Measurements from ENCODE around the gene CMAS.
"Not testable (repeated sequence)": the region's sequence is repeated elsewhere in the genome, so short reads cannot be mapped to it uniquely, and the experiment has no call there.

CMAS gene

DNA sequence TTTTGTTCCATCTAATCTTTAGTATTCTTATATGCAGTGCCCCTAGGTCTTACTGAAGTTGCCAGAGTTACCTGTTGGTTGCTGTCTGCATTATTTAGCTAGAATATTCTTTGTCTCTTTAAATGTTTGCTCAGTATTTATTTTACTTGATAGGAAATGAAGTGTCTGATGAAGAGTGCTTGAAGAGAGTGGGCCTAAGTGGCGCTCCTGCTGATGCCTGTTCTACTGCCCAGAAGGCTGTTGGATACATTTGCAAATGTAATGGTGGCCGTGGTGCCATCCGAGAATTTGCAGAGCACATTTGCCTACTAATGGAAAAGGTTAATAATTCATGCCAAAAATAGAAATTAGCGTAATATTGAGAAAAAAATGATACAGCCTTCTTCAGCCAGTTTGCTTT, 18.9 kb downstream of the CMAS start:
- DNase-seq (ENCODE audit: low spot score in 2 of 2) = no peak
- no peak overlapping the region for H3K27ac Mint-ChIP-seq
- no peak overlapping the region for H3K4me3 Mint-ChIP-seq
- H3K4me1 Mint-ChIP-seq = no peaks in the 10 kb centered on the region
- no peaks in the 10 kb centered on the region for H3K9me3 Mint-ChIP-seq
- ATAC-seq = no peak
- peaks cover 71% of the 10 kb centered on the region for H3K36me3 Mint-ChIP-seq

DNA sequence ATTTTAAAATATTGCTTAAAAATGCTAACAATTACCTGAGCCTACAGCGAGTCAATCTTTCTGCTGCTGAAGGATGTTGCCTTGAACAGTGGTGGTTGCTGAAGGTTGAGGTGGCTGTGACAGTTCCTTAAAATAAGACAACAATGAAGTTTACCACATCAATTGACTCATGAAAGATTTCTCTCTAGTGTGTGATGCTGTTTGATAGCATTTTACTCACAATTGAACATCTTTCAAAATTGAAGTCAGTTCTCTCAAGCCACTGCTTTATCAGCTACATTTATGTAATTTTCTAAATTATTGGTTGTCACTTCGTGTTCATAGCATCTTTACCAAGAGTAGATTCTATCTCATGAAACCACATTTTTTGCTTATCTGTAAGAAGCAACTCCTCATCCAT, 20.3 kb downstream of the CMAS start:
- ATAC-seq (no peak), DNase-seq (ENCODE audit: low spot score in 2 of 2) (no peak)
- no peak overlapping the region for H3K4me3 Mint-ChIP-seq
- H3K27ac Mint-ChIP-seq = no peak overlapping the region
- H3K9me3 Mint-ChIP-seq = no peaks in the 10 kb centered on the region
- H3K4me1 Mint-ChIP-seq = no peaks in the 10 kb centered on the region
- peaks cover 58% of the 10 kb centered on the region for H3K36me3 Mint-ChIP-seq

DNA sequence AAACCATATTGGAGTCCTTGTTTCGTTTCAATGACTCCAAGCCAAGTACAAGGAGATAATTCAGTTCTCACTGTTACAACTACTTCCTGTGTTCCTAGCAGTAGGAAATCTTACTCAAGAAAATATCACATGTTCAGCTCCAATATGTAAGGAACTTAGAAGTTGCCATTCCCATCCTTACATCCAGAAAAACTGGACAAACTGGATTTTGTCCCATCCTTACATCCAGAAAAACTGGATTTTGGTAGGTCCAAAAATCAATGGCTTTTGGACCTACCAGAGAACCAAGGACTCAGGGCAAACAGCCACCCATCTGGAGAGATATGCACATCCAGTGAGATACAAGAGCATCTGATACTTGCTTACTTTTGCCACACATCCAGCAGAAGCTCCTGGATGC, 23.8 kb downstream of the CMAS start:
- Mint-ChIP-seq H3K9me3 (no peaks in the 10 kb centered on the region), H3K27ac (no peak overlapping the region), H3K36me3 (peaks cover 23% of the 10 kb centered on the region), H3K4me1 (no peaks in the 10 kb centered on the region), H3K4me3 (no peak overlapping the region)
- no peak for DNase-seq (ENCODE audit: low spot score in 2 of 2)
- ATAC-seq = no peak

- ATAC-seq (no peak), DNase-seq (ENCODE audit: low spot score in 2 of 2) (no peak)
- no peak overlapping the region for H3K27ac Mint-ChIP-seq
- no peak overlapping the region for H3K4me3 Mint-ChIP-seq
- no peaks in the 10 kb centered on the region for H3K36me3 Mint-ChIP-seq
- H3K4me1 Mint-ChIP-seq = no peaks in the 10 kb centered on the region
- H3K9me3 Mint-ChIP-seq = no peaks in the 10 kb centered on the region
These were observed 36.2 kb downstream of the CMAS start for GRCh38 chr12:22082190-22082701.

GRCh38 chr12:22083167-22083566, 37.1 kb downstream of the CMAS start:
- no peak for DNase-seq (ENCODE audit: low spot score in 2 of 2)
- H3K9me3 Mint-ChIP-seq = no peaks in the 10 kb centered on the region
- H3K36me3 Mint-ChIP-seq = no peaks in the 10 kb centered on the region
- H3K4me3 Mint-ChIP-seq = no peak overlapping the region
- ATAC-seq = no peak
- no peak overlapping the region for H3K27ac Mint-ChIP-seq
- H3K4me1 Mint-ChIP-seq = no peaks in the 10 kb centered on the region

DNA sequence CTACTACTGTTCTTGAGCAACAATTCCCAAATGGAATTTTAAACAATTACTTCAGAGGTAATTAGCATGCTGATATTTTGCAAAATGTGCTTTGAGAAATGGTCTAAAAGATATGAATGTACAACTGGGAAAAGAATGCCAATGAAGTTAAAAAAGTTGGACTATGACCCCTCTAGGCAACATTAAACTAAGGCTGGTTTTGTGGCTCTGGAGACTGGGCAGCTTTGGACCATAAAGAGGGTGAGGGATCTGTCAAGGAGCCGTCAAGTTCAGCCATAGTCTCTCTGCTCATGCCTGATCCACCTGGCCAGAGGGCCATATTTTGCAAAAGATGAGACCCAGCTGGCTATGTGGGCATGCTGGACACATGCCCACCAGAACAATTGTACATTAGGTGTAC, 38.8 kb downstream of the CMAS start:
- H3K27ac Mint-ChIP-seq = no peak overlapping the region
- H3K36me3 Mint-ChIP-seq = no peaks in the 10 kb centered on the region
- no peak for ATAC-seq
- H3K4me3 Mint-ChIP-seq = no peak overlapping the region
- no peaks in the 10 kb centered on the region for H3K9me3 Mint-ChIP-seq
- no peak for DNase-seq (ENCODE audit: low spot score in 2 of 2)
- H3K4me1 Mint-ChIP-seq = no peaks in the 10 kb centered on the region

GRCh38 chr12:22088886-22089285, 42.9 kb downstream of the CMAS start:
- Mint-ChIP-seq H3K36me3 (no peaks in the 10 kb centered on the region), H3K4me1 (no peaks in the 10 kb centered on the region), H3K27ac (no peak overlapping the region), H3K9me3 (no peaks in the 10 kb centered on the region), H3K4me3 (no peak overlapping the region)
- no peak for DNase-seq (ENCODE audit: low spot score in 2 of 2)
- ATAC-seq = no peak

DNA sequence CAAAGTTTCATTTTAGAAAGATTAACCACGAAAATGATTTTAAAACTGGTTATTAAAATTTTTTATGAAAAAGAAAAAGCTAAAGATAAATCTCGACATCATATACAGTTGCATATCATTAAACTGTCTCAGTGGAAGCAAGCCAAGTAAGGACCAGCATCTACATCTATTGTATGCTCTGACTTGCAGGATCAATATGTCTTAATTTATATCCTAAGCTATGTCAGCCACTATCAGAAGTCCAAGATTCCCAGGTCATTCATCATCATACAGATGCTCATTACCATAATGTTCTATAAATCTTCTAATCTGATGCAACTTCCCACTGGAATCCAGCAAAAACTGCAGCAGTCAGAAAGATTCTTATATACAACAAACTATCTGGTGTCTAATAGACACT, 43.5 kb downstream of the CMAS start:
- Mint-ChIP-seq H3K4me3 (no peak overlapping the region), H3K9me3 (no peaks in the 10 kb centered on the region), H3K4me1 (no peaks in the 10 kb centered on the region), H3K27ac (no peak overlapping the region), H3K36me3 (no peaks in the 10 kb centered on the region)
- DNase-seq (ENCODE audit: low spot score in 2 of 2) (no peak), ATAC-seq (no peak)

GRCh38 chr12:22099062-22099461, 53.0 kb downstream of the CMAS start:
- not testable (repeated sequence) for H3K36me3 Mint-ChIP-seq; H3K4me3 Mint-ChIP-seq; H3K27ac Mint-ChIP-seq; DNase-seq (ENCODE audit: low spot score in 2 of 2); H3K4me1 Mint-ChIP-seq; ATAC-seq; H3K9me3 Mint-ChIP-seq

DNA sequence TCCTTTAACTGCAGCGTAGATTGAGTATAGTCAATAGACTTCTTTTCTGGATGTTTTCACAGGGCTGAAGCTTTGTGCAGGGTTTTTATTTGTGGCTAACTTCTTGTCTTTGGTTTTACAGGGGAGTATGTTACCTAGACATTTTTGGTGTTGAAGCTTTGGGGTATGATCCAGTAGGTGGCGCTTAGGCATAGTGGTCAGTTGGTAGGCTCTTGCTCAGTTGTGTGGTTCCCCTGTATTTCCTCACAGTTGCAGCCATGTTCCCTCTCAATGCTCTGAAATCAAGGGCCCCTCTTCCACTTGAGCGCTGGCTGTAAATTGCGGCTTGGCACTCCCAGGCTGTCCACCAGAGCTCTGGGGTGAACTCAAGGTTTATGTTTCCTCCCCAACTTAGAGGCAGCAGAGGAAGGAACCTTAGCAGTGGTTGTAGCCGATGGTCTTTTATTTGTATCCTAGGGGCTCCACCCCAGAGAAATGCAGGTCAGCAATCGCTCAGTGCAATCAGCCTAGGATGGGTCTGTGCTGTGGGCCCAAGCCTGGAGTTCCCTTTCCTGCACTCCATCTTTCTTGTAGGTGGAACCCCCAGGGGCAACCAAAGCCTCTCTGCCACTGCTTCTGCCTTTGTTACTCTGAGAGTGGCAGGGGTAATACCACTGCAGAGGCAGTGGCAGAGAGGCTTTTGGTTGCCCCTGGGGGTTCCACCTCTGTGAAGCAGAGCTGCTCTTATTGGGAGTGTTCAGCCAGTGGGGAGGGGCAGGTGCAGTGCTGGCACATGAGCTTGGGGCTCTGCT, 55.1 kb downstream of the CMAS start:
- ATAC-seq (peak; percentile 75), DNase-seq (ENCODE audit: low spot score in 2 of 2) (no peak)
- H3K9me3 Mint-ChIP-seq = no peaks in the 10 kb centered on the region
- no peak overlapping the region for H3K27ac Mint-ChIP-seq
- no peaks in the 10 kb centered on the region for H3K36me3 Mint-ChIP-seq
- H3K4me1 Mint-ChIP-seq = no peaks in the 10 kb centered on the region
- H3K4me3 Mint-ChIP-seq = no peak overlapping the region

DNA sequence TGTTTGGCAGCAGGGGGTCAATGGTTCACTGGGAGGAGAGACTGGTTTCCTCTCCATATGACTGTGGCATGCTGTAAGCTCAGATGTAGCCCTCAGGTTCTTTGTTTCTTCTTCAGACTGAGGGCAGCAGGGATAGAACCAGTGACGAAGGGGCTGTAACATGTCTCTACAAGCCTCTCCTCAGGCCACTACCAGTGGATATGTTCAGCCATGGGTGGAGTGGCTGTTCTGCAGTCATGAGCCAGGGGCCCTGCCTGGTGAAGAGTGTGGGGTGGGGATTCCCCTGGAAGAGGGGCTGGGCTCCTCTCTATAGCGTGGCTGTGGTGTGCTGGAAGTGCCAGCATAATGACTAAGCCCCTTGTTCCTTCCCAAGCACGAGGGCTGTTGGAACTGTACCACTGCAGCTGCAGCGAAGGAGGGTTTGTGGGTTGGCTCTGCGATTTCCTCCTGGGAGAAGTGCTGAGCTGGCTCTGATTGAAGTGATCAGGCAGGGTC, 55.8 kb downstream of the CMAS start:
- DNase-seq (ENCODE audit: low spot score in 2 of 2) (no peak), ATAC-seq (peak; percentile 51)
- no peak overlapping the region for H3K4me3 Mint-ChIP-seq
- H3K36me3 Mint-ChIP-seq = no peaks in the 10 kb centered on the region
- no peaks in the 10 kb centered on the region for H3K9me3 Mint-ChIP-seq
- no peaks in the 10 kb centered on the region for H3K4me1 Mint-ChIP-seq
- H3K27ac Mint-ChIP-seq = no peak overlapping the region

DNA sequence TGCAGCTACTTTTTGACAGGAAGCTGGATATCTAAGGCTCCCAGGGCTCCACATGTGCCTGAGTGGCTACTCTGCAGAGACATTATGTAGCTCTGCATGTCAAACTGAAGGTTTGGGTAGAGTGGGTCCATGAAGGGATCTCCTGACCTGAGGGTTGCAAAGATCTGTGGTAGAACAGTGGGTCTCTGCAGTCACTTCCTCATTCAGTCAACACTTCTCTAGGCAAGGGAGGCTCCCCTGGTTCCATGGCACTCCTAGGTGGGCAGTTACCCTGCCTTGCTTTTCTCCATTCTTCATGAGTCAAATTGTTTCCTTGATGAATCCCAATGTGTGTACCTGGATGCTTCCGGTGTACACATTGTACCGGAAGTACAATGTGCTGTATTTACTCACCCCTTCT, 57.4 kb downstream of the CMAS start:
- Mint-ChIP-seq H3K27ac (no peak overlapping the region), H3K9me3 (no peaks in the 10 kb centered on the region), H3K4me3 (no peak overlapping the region), H3K4me1 (no peaks in the 10 kb centered on the region), H3K36me3 (no peaks in the 10 kb centered on the region)
- DNase-seq (ENCODE audit: low spot score in 2 of 2) (no peak), ATAC-seq (no peak)

DNA sequence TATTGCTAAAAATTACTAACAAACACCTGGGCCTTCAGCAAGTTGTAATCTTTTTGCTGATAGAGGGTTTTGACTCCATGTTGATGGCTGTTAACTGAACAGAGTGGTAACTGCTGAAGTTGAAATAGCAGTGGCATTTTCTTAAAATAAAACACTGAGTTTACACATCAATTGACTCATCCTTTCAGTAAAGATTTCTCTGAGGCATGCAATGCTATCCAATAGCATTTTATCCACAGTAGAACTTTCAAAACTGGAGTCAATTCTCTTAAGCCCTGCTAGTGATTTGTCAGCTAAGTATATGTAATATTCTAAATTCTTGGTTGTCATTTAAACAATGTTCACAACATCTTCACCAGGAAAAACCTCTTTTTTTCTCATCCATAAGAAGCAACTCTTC, 59.5 kb downstream of the CMAS start:
- DNase-seq (ENCODE audit: low spot score in 2 of 2) = no peak
- H3K27ac Mint-ChIP-seq = no peak overlapping the region
- H3K9me3 Mint-ChIP-seq = no peaks in the 10 kb centered on the region
- no peaks in the 10 kb centered on the region for H3K4me1 Mint-ChIP-seq
- ATAC-seq = no peak
- H3K4me3 Mint-ChIP-seq = no peak overlapping the region
- no peaks in the 10 kb centered on the region for H3K36me3 Mint-ChIP-seq

DNA sequence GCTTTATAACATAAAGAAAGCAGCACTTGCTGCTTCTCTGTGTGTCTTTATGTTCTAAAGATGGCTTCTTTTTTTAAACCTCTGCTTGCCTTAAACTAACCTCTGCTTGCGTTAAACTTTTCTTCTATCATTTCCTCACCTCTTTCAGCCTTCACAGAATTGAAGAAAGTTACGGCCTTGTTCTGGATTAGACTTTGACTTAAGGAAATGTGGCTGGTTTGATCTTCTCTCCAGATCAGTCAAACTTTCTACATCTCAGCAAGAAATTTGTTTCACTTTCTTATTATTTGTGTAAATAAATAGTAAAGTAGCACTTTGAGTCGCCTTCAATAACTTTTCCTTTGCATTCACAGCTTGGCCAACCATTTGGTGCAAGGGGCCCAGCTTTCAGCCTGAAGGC, 64.2 kb downstream of the CMAS start:
- Mint-ChIP-seq H3K4me3 (no peak overlapping the region), H3K27ac (no peak overlapping the region), H3K4me1 (no peaks in the 10 kb centered on the region), H3K9me3 (no peaks in the 10 kb centered on the region), H3K36me3 (no peaks in the 10 kb centered on the region)
- DNase-seq (ENCODE audit: low spot score in 2 of 2) (no peak), ATAC-seq (peak; percentile 16)

All from stimulated activated effector memory CD8-positive, alpha-beta T cell treated with anti-CD3 and anti-CD28 coated beads, Interleukin-12 subunit alpha, Interleukin-12 subunit beta, amount 100 ng/mL, for 72 hours (primary cell).